IMR-90 (cell line): ENCODE results near the gene FERMT2. TPM values are rescaled to one million over a fixed set of nuclear protein-coding genes. Genes with fewer than 3 reads are reported as not detected.
A peak's percentile ranks its signal among the peaks of the same experiment; 100 is the strongest.

Experiments used
- ATAC-seq: fragments of 200-7000 bp; cut with Tn5 transposase; 2 replicates; pipeline ENCODE4 v1.9.1; 2020; ENCODE audit warnings: low read depth, mild to moderate bottlenecking, moderate library complexity
- BruUV-seq: library from RNA; stranded (reverse); fragments of 400-500 nt; replicated peaks from 2 replicates; lab custom pipeline; 2021; lab: Mats Ljungman, UMichigan
- CTCF ChIA-PET: fragments of 300-600 bp; formaldehyde crosslinking; extraction: SDS; loops from one replicate; lab custom pipeline; 2021; ENCODE audit warnings: antibody characterized with exemption; lab: Yijun Ruan, JAX
- POLR2A ChIA-PET: fragments of 300-600 bp; sonication (Branson Sonifier 250); formaldehyde crosslinking; loops from one replicate; lab custom pipeline; 2022; ENCODE audit warnings: antibody characterized with exemption; ENCODE audit not compliant: unreplicated experiment; lab: Charles Lee
- DNase-seq: peaks from one replicate; pipeline ENCODE4 v3.0.0; 2013
- H2AFZ ChIP-seq: replicated peaks from 2 replicates; pipeline ENCODE3; 2013; ENCODE audit warnings: low read length, mild to moderate bottlenecking; ENCODE audit not compliant: poor library complexity
- H2AK5ac ChIP-seq: 2 replicates; pipeline ENCODE4 v1.6.1; 2013; ENCODE audit warnings: low read depth, low read length, inconsistent platforms
- H2AK9ac ChIP-seq: replicated peaks from 2 replicates; pipeline ENCODE3; 2013; ENCODE audit warnings: mild to moderate bottlenecking, low read depth, low read length, moderate library complexity; ENCODE audit not compliant: poor library complexity
- H2BK120ac ChIP-seq: 2 replicates; pipeline ENCODE4 v1.6.1; 2013; ENCODE audit warnings: low read depth, low read length, inconsistent platforms
- H2BK15ac ChIP-seq: 3 replicates; pipeline ENCODE4 v1.6.1; 2013; ENCODE audit warnings: low read depth, low read length, inconsistent platforms
- H2BK20ac ChIP-seq: 2 replicates; pipeline ENCODE4 v1.6.1; 2013; ENCODE audit warnings: low read depth, mild to moderate bottlenecking, inconsistent platforms, low read length, moderate library complexity
- H2BK5ac ChIP-seq: 2 replicates; pipeline ENCODE4 v1.6.1; 2013; ENCODE audit warnings: mild to moderate bottlenecking, low read depth, low read length, inconsistent platforms; ENCODE audit not compliant: poor library complexity, severe bottlenecking
- H3K14ac ChIP-seq: replicated peaks from 2 replicates; pipeline ENCODE4 v1.6.1; 2013; ENCODE audit warnings: low read depth, low read length, inconsistent platforms
- H3K18ac ChIP-seq: 2 replicates; pipeline ENCODE4 v1.6.1; 2013; ENCODE audit warnings: low read depth, low read length, control low read depth
- H3K23ac ChIP-seq: 2 replicates; pipeline ENCODE4 v1.6.1; 2013; ENCODE audit warnings: low read depth, low read length, inconsistent platforms
- H3K27ac ChIP-seq: 2 replicates; pipeline ENCODE4 v1.5.1; 2013; ENCODE audit warnings: mild to moderate bottlenecking, control low read depth, low read length; ENCODE audit not compliant: insufficient read depth
- H3K27me3 ChIP-seq: 2 replicates; pipeline ENCODE4 v1.6.1; 2013; ENCODE audit warnings: low read length; ENCODE audit not compliant: control insufficient read depth, insufficient read depth
- H3K36me3 ChIP-seq: 2 replicates; pipeline ENCODE4 v1.6.1; 2013; ENCODE audit warnings: low read length, mixed read lengths; ENCODE audit not compliant: control insufficient read depth, insufficient read depth
- H3K4ac ChIP-seq: 2 replicates; pipeline ENCODE4 v1.6.1; 2013; ENCODE audit warnings: low read depth, low read length, inconsistent platforms
- H3K4me1 ChIP-seq: 2 replicates; pipeline ENCODE4 v1.6.1; 2013; ENCODE audit warnings: low read length, mixed read lengths; ENCODE audit not compliant: control insufficient read depth, insufficient read depth
- H3K4me2 ChIP-seq: 2 replicates; pipeline ENCODE4 v1.6.1; 2013; ENCODE audit warnings: low read depth, mild to moderate bottlenecking, control low read depth, low read length, moderate library complexity
- H3K4me3 ChIP-seq: 2 replicates; pipeline ENCODE4 v1.5.1; 2013; ENCODE audit warnings: low read depth, mild to moderate bottlenecking, control low read depth, low read length, moderate library complexity; ENCODE audit not compliant: insufficient read depth
- H3K56ac ChIP-seq: 2 replicates; pipeline ENCODE4 v1.6.1; 2013; ENCODE audit warnings: low read length, inconsistent platforms; ENCODE audit not compliant: insufficient read depth; ENCODE audit errors: extremely low read depth
- H3K79me1 ChIP-seq, 2 experiments: 2 replicates each; pipeline ENCODE4 v1.6.1; 2013; ENCODE audit warnings: low read length in 2 of 2, inconsistent platforms in 1 of 2, low read depth in 1 of 2
- H3K9ac ChIP-seq: 2 replicates; pipeline ENCODE4 v1.6.1; 2013; ENCODE audit warnings: low read depth, low read length, control low read depth
- H3K9me1 ChIP-seq: 2 replicates; pipeline ENCODE4 v1.6.1; 2013; ENCODE audit warnings: low read length, inconsistent platforms; ENCODE audit not compliant: insufficient read depth
- H3K9me3 ChIP-seq: 2 replicates; pipeline ENCODE4 v1.6.1; 2013; ENCODE audit warnings: low read length; ENCODE audit not compliant: control insufficient read depth, insufficient read depth
- H4K20me1 ChIP-seq: 2 replicates; pipeline ENCODE4 v1.6.1; 2013; ENCODE audit warnings: low read length, inconsistent platforms; ENCODE audit not compliant: insufficient read depth
- H4K5ac ChIP-seq: 2 replicates; pipeline ENCODE4 v1.6.1; 2013; ENCODE audit warnings: mild to moderate bottlenecking, low read depth, low read length, control low read depth
- H4K8ac ChIP-seq, 2 experiments: 2 replicates each; pipeline ENCODE4 v1.6.1; 2013; ENCODE audit warnings: low read depth in 2 of 2, low read length in 2 of 2, control low read depth in 1 of 2, inconsistent platforms in 1 of 2
- H4K91ac ChIP-seq: 2 replicates; pipeline ENCODE4 v1.6.1; 2013; ENCODE audit warnings: low read depth, low read length, inconsistent platforms; ENCODE audit not compliant: insufficient read depth
- CEBPB ChIP-seq: IDR thresholded peaks from 2 replicates; pipeline ENCODE4 v1.6.1; 2012; ENCODE audit warnings: low read depth, low read length, improper control_type of control experiment
- CTCF ChIP-seq: conservative IDR thresholded peaks from 2 replicates; pipeline ENCODE4 v1.5.1; 2012; ENCODE audit warnings: mild to moderate bottlenecking, low read depth, low read length, improper control_type of control experiment
- ELK1 ChIP-seq: fragments of 150-350 bp; IDR thresholded peaks from 2 replicates; pipeline ENCODE4 v1.6.1; 2016; ENCODE audit warnings: low read depth, mild to moderate bottlenecking, low read length, moderate library complexity, borderline replicate concordance
- FOS ChIP-seq: fragments of 150-350 bp; IDR thresholded peaks from 2 replicates; pipeline ENCODE4 v1.6.1; 2016; ENCODE audit warnings: low read depth, low read length
- MAZ ChIP-seq: IDR thresholded peaks from 2 replicates; pipeline ENCODE4 v1.6.1; 2012; ENCODE audit warnings: low read depth, mild to moderate bottlenecking, low read length, improper control_type of control experiment, moderate library complexity, borderline replicate concordance
- MXI1 ChIP-seq: IDR thresholded peaks from 2 replicates; pipeline ENCODE4 v1.6.1; 2012; ENCODE audit warnings: low read depth, mild to moderate bottlenecking, low read length, moderate library complexity, borderline replicate concordance
- RAD21 ChIP-seq: IDR thresholded peaks from 2 replicates; pipeline ENCODE4 v1.6.1; 2012; ENCODE audit warnings: low read length, improper control_type of control experiment
- RCOR1 ChIP-seq: IDR thresholded peaks from 2 replicates; pipeline ENCODE4 v1.6.1; 2012; ENCODE audit warnings: mild to moderate bottlenecking, low read length, improper control_type of control experiment; ENCODE audit not compliant: insufficient replicate concordance
- SMC3 ChIP-seq: fragments of 150-350 bp; IDR thresholded peaks from 2 replicates; pipeline ENCODE4 v1.6.1; 2016; ENCODE audit warnings: low read depth, mild to moderate bottlenecking, antibody characterized with exemption, low read length, moderate library complexity
- WGBS, 2 experiments: methylation state at CpG; one replicate each; pipeline versions ENCODE4 v1.1.5 to v1.1.7; 2013; ENCODE audit warnings: missing lambda C conversion rate in 2 of 2; ENCODE audit not compliant: insufficient read length in 1 of 2; ENCODE audit errors: extremely low coverage in 2 of 2; 5-methylcytosine and 5-hydroxymethylcytosine counted together
- dilution Hi-C: fragments of 300-500 bp; cut with HindIII; formaldehyde crosslinking; loops from one replicate; pipeline ENCODE4 v1.14.3; 2018; ENCODE audit warnings: low sequenced_read_pairs; ENCODE audit not compliant: unreplicated experiment
- in situ Hi-C: fragments of 300-500 bp; cut with MboI; formaldehyde crosslinking; loops from 3 replicates; pipeline ENCODE4 v1.14.3; 2019; ENCODE audit warnings: low sequenced_read_pairs, inconsistent platforms, mixed read lengths
- intact Hi-C: fragments of 100-400 bp; cut with micrococcal nuclease; formaldehyde crosslinking; loops from 2 replicates; pipeline ENCODE4 v1.10.0; 2022
- polyA plus RNA-seq, 3 experiments: library from polyadenylated mRNA; depleted of rRNA; stranded (reverse); fragments of >200 nt; gene quantifications; 2 replicates each; pipeline ENCODE4 v1.2.3, GENCODE V29; 2012; ENCODE audit warnings: low replicate concordance in 1 of 3
- total RNA-seq: library from RNA; depleted of rRNA; stranded (reverse); fragments of >200 nt; gene quantifications from 2 replicates; pipeline ENCODE4 v1.2.3, GENCODE V29; 2012

The FERMT2 gene
- total and polyA plus RNA-seq, 2 of the 4 experiments (the other 2 are of a cell fraction) = 131 to 217 TPM

- intact Hi-C loops = no loop called here
- Histone ChIP-seq H2BK15ac (no peak overlapping the region), H4K20me1 (no peaks in the 10 kb centered on the region), H2AK5ac (no peak overlapping the region), H3K14ac (no peak overlapping the region), H4K8ac (no peak overlapping the region), H3K56ac (no peak overlapping the region), H3K23ac (no peak overlapping the region), H2BK5ac (no peak overlapping the region), H3K4me3 (no peak overlapping the region), H2BK20ac (no peak overlapping the region), H3K4ac (no peak overlapping the region), H2AK9ac (no peak overlapping the region), H3K27ac (no peak overlapping the region), H3K9me1 (no peaks in the 10 kb centered on the region), H3K27me3 (no peaks in the 10 kb centered on the region), H3K4me1 (no peaks in the 10 kb centered on the region), H3K18ac (no peak overlapping the region), H4K91ac (no peak overlapping the region), H2AFZ (no peak overlapping the region), H3K36me3 (no peaks in the 10 kb centered on the region), H3K9ac (no peak overlapping the region), H3K9me3 (no peaks in the 10 kb centered on the region), H2BK120ac (no peak overlapping the region), H4K5ac (no peak overlapping the region), H3K4me2 (no peak overlapping the region), H3K79me1 (no peaks in the 10 kb centered on the region)
- in situ Hi-C loops = no loop called here
- no TSS peak for BruUV-seq
- no peak for TF ChIP-seq RCOR1
- TF ChIP-seq CEBPB = peak; percentile 47
- no peak for TF ChIP-seq MAZ
- TF ChIP-seq CTCF = no peak
- TF ChIP-seq ELK1 = no peak
- no peak for TF ChIP-seq SMC3
- TF ChIP-seq RAD21 = no peak
- no peak for TF ChIP-seq FOS
- TF ChIP-seq MXI1 = no peak
- ATAC-seq = no peak
- POLR2A ChIA-PET = no interaction called here
- dilution Hi-C loops = no loop called here
- CTCF ChIA-PET = no interaction called here
- WGBS, 2 experiments = no CpG with 5 or more reads among the region's 1 CpG
- DNase-seq = no peak
Measured at GRCh38 chr14:52992236-52992870, 41.5 kb upstream of the FERMT2 start.
